Measurements from ENCODE around the gene ZDHHC5. TPM values are rescaled to one million over a fixed set of nuclear protein-coding genes. Genes with fewer than 3 reads are reported as not detected.
A peak's percentile ranks its signal among the peaks of the same experiment; 100 is the strongest.

The ZDHHC5 gene
- total RNA-seq, 2 donors from 2014 or later: 51.9 to 55.6 TPM

GRCh38 chr11:57741132-57742086, 73.5 kb downstream of the ZDHHC5 start, which contains the start of gene SELENOH:
SELENOH (plus strand) TSS chr11:57741491; CDS start chr11:57741596, 105 bp downstream.
- Mint-ChIP-seq H3K27me3 (no peaks in the 10 kb centered on the region), H3K36me3 (ENCODE audit: low read depth) (no peaks in the 10 kb centered on the region), H3K4me1 (peaks cover 24% of the 10 kb centered on the region), H3K4me3 (peak within 1 kb of the TSS; percentile 98), H3K27ac (peak within 1 kb of the TSS; percentile 97)
- no peaks in the 10 kb centered on the region for H3K9me3 ChIP-seq (ENCODE audit: control insufficient read depth, low read length, poor library complexity, severe bottlenecking)
- DNase-seq: peak; percentile 78 to 84 (median 83)
- ATAC-seq: peak; percentile 91

DNA sequence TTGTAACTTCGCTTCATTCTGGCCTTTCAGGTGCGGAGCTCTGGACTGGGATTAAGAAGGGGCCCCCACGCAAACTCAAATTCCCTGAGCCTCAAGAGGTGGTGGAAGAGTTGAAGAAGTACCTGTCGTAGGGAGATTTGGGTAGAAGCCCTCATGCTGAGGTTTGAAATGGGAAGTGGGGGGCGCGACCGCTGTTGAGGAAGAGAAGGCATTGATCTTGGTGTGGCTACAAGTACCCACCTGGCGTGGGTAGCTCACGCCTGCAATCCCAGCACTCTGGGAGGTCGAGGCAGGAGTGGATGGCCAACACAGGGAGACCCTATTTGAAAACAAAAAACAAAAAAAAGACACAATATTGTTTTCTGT, 74.2 kb downstream of the ZDHHC5 start:
- no peaks in the 10 kb centered on the region for H3K36me3 Mint-ChIP-seq (ENCODE audit: low read depth)
- H3K4me3 Mint-ChIP-seq: peak overlapping the region; percentile 98
- H3K9me3 ChIP-seq (ENCODE audit: control insufficient read depth, low read length, poor library complexity, severe bottlenecking): no peaks in the 10 kb centered on the region
- H3K4me1 Mint-ChIP-seq: peaks cover 24% of the 10 kb centered on the region
- H3K27me3 Mint-ChIP-seq: no peaks in the 10 kb centered on the region
- ATAC-seq (no peak), DNase-seq (no peak)
- H3K27ac Mint-ChIP-seq: peak overlapping the region; percentile 97

GRCh38 chr11:57744357-57744756, 76.4 kb downstream of the ZDHHC5 start:
- DNase-seq: no peak

GRCh38 chr11:57745206-57745605, 77.3 kb downstream of the ZDHHC5 start:
- H3K4me1 Mint-ChIP-seq: peaks cover 24% of the 10 kb centered on the region
- no peaks in the 10 kb centered on the region for H3K27me3 Mint-ChIP-seq
- ATAC-seq: no peak

More at GRCh38 chr11:57744357-57744756, 76.4 kb downstream of the ZDHHC5 start:
- Mint-ChIP-seq H3K4me1 (peaks cover 27% of the 10 kb centered on the region), H3K27me3 (no peaks in the 10 kb centered on the region), H3K27ac (peak overlapping the region; percentile 3), H3K36me3 (ENCODE audit: low read depth) (peaks cover 2% of the 10 kb centered on the region), H3K4me3 (no peak overlapping the region)
- ATAC-seq: no peak
- H3K9me3 ChIP-seq (ENCODE audit: control insufficient read depth, low read length, poor library complexity, severe bottlenecking): no peaks in the 10 kb centered on the region

GRCh38 chr11:57746920-57747319, 79.0 kb downstream of the ZDHHC5 start:
- no peak overlapping the region for H3K4me3 Mint-ChIP-seq
- peaks cover 2% of the 10 kb centered on the region for H3K36me3 Mint-ChIP-seq (ENCODE audit: low read depth)
- H3K27ac Mint-ChIP-seq: peak overlapping the region; percentile 66
- DNase-seq (no peak), ATAC-seq (no peak)
- no peaks in the 10 kb centered on the region for H3K9me3 ChIP-seq (ENCODE audit: control insufficient read depth, low read length, poor library complexity, severe bottlenecking)
- peaks cover 22% of the 10 kb centered on the region for H3K4me1 Mint-ChIP-seq
- no peaks in the 10 kb centered on the region for H3K27me3 Mint-ChIP-seq

More at GRCh38 chr11:57745206-57745605, 77.3 kb downstream of the ZDHHC5 start:
- DNase-seq: no peak
- H3K4me3 Mint-ChIP-seq: no peak overlapping the region
- H3K36me3 Mint-ChIP-seq (ENCODE audit: low read depth): peaks cover 2% of the 10 kb centered on the region
- no peaks in the 10 kb centered on the region for H3K9me3 ChIP-seq (ENCODE audit: control insufficient read depth, low read length, poor library complexity, severe bottlenecking)
- no peak overlapping the region for H3K27ac Mint-ChIP-seq

Other genes with a start within 250 kb of the ZDHHC5 start
- gene SLC43A3, start 241.0 kb upstream of the ZDHHC5 start, total RNA-seq: 10 to 100 TPM; 12.1 to 13.8 TPM
- gene RTN4RL2, start 207.6 kb upstream of the ZDHHC5 start, total RNA-seq: under 1 TPM in 1 of 2 donors, not detected in 1; 0.23 TPM
- gene SLC43A1, start 152.4 kb upstream of the ZDHHC5 start, total RNA-seq: 1 to 10 TPM; 7.8 to 8.0 TPM
- gene TIMM10, start 137.4 kb upstream of the ZDHHC5 start, total RNA-seq: 10 to 100 TPM; 17.0 to 19.1 TPM
- not detected for gene SMTNL1, start 130.5 kb upstream of the ZDHHC5 start, total RNA-seq
- gene UBE2L6, start 100.4 kb upstream of the ZDHHC5 start, total RNA-seq: 10 to 100 TPM; 58.9 to 64.1 TPM
- gene SERPING1, start 70.4 kb upstream of the ZDHHC5 start, total RNA-seq: under 1 TPM in 1 of 2 donors, not detected in 1; 0.57 TPM
- 1 to 10 TPM; 1.2 to 1.8 TPM for gene YPEL4, start 18.2 kb upstream of the ZDHHC5 start, total RNA-seq
- gene CLP1, start 10.4 kb upstream of the ZDHHC5 start, total RNA-seq: 10 to 100 TPM; 11.7 to 22.7 TPM
- gene MED19, start 44.1 kb downstream of the ZDHHC5 start, total RNA-seq: 10 to 100 TPM; 16.6 to 18.1 TPM
- gene TMX2, start 44.5 kb downstream of the ZDHHC5 start, total RNA-seq: 10 to 100 TPM; 38.3 to 44.0 TPM
- 10 to 100 TPM; 70.0 to 72.6 TPM for gene SELENOH, start 73.4 kb downstream of the ZDHHC5 start, total RNA-seq
- gene BTBD18, start 83.7 kb downstream of the ZDHHC5 start, total RNA-seq: not detected
- 10 to 100 TPM in 1 of 2 donors, 1 to 10 TPM in 1; 9.9 to 14.1 TPM for gene CTNND1, start 93.7 kb downstream of the ZDHHC5 start, total RNA-seq

Measured in T-helper 17 cell (primary cell).